Tibial artery (tissue), 4 donors: ENCODE results near the gene PGR.

Experiments
- DNase-seq, 2 donors: peaks; one replicate each; pipeline ENCODE4 v3.0.0-alpha.2; 2019
- H3K27ac ChIP-seq, 2 donors: fragments of 200-600 bp; sonication (generic) in 1 of 2; 1 replicate in 1 of 2; 2 replicates in 1 of 2; pipeline ENCODE4 v1.5.1; 2018 to 2019; ENCODE audit warnings: mild to moderate bottlenecking in 1 of 2
- H3K27me3 ChIP-seq, 2 donors: fragments of 200-600 bp; sonication (generic) in 1 of 2; one replicate each; pipeline versions ENCODE4 v1.5.1 to v1.6.0; 2016 to 2019
- H3K36me3 ChIP-seq, 3 donors: fragments of 200-600 bp; sonication (generic) in 2 of 3; one replicate each; pipeline ENCODE4 v1.5.1; 2016 to 2019; ENCODE audit warnings: mild to moderate bottlenecking in 2 of 3
- H3K4me1 ChIP-seq, 4 donors: fragments of 200-600 bp; sonication (generic) in 2 of 4; 1 replicate in 3 of 4; 2 replicates in 1 of 4; pipeline ENCODE4 v1.5.1; 2016 to 2019
- H3K4me3 ChIP-seq, 2 donors: fragments of 200-600 bp; sonication (generic) in 1 of 2; 1 replicate in 1 of 2; 2 replicates in 1 of 2; pipeline ENCODE4 v1.5.1; 2018 to 2019; ENCODE audit warnings: mild to moderate bottlenecking in 2 of 2
- H3K9me3 ChIP-seq, 3 donors: fragments of 200-600 bp; sonication (generic) in 1 of 3; one replicate each; pipeline ENCODE4 v1.5.1; 2016 to 2019
- intact Hi-C: fragments of 100-400 bp; cut with DNase I; formaldehyde crosslinking; loops from one replicate; pipeline ENCODE4 v1.15.0; 2023; ENCODE audit warnings: low total_unique reads
- TF ChIP-seq, protein P1 (sequence below), 2 experiments: fragments of 200-600 bp in 1 of 2; fragments of 450-650 bp in 1 of 2; IDR thresholded peaks; one replicate each; pipeline ENCODE4 v1.5.1; 2017 to 2019; ENCODE audit warnings: antibody characterized with exemption in 2 of 2, mild to moderate bottlenecking in 1 of 2, moderate library complexity in 1 of 2

The PGR gene

DNA sequence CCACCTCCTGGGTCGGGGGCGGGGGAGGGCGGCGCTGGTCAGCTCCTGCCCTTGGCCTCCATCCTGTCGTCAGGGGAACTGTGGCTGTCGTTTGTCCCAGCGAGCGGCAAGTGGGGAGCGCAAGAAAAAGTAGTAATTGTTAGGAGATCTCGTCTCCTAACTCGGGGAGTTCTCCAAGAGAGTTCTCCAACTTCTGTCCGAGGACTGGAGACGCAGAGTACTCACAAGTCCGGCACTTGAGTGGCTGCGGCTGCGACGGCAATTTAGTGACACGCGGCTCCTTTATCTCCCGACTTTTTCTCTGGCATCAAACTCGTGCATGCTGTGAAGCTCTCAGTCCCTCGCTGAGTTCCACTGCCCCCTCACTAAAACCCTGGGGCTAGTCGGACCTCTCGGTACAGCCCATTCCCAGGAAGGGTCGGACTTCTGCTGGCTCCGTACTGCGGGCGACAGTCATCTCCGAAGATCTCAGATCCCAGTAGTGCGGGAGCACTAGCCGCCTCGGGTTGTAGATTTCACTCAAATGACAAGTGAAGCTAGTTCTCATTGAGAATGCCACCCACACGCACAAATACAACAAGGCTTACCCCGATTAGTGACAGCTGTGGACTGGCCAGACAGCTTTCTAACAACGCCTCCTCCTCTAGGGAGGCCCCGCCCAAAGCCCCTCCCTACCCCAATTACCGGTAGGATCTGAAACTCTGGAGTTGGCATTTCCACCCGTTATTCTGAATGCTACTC is at the start of gene PGR:
PGR (minus strand) TSS at position 611 of the 741 bp plus-strand sequence. CDS start 743 bp downstream, outside the sequence.
- Histone ChIP-seq H3K36me3 (no peaks in the 10 kb centered on the region), H3K4me1 (peaks cover 0 to 22% (median 11%) of the 10 kb centered on the region in 4 donors), H3K9me3 (no peaks in the 10 kb centered on the region), H3K27me3 (no peaks in the 10 kb centered on the region), H3K27ac (peak within 1 kb of the TSS; percentile 95 to 97), H3K4me3 (peak within 1 kb of the TSS; percentile 78 to 82)
- DNase-seq = peak; percentile 69 to 85
- TF ChIP-seq, protein P1, sequence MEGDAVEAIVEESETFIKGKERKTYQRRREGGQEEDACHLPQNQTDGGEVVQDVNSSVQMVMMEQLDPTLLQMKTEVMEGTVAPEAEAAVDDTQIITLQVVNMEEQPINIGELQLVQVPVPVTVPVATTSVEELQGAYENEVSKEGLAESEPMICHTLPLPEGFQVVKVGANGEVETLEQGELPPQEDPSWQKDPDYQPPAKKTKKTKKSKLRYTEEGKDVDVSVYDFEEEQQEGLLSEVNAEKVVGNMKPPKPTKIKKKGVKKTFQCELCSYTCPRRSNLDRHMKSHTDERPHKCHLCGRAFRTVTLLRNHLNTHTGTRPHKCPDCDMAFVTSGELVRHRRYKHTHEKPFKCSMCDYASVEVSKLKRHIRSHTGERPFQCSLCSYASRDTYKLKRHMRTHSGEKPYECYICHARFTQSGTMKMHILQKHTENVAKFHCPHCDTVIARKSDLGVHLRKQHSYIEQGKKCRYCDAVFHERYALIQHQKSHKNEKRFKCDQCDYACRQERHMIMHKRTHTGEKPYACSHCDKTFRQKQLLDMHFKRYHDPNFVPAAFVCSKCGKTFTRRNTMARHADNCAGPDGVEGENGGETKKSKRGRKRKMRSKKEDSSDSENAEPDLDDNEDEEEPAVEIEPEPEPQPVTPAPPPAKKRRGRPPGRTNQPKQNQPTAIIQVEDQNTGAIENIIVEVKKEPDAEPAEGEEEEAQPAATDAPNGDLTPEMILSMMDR (IDR thresholded peaks at IDR 0.05) = no peak
- intact Hi-C loops = loop anchor here (10.0 kb wide), 1 partner anchor 445 kb away; the partner anchor contains the start of gene ARHGAP42

DNA sequence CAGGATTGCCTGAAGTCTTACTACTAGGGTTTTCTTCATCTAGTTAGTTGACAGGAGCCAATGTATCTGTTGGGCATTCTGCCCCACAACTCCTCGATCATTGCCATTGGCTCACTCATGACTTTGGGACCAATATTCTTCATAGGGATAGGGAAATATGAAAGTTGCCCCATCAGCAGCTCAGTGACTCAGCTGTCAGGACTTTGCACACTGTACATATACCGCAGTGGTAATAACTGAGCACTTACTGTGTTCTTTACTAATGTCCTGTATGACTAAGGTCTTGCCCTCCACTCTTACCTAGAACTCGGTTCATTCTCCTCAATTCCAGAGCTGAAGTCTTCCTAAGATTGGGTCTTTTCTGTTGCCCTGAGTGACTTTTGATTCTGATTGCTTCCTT is 46.8 kb upstream of the PGR start:
- no peaks in the 10 kb centered on the region for H3K27me3 ChIP-seq
- TF ChIP-seq, protein P1 (IDR thresholded peaks at IDR 0.05) = no peak
- H3K4me3 ChIP-seq = no peak overlapping the region
- H3K27ac ChIP-seq = no peak overlapping the region
- H3K36me3 ChIP-seq = peaks cover 0 to 6% (median 6%) of the 10 kb centered on the region in 3 donors
- intact Hi-C loops = no loop called here
- no peaks in the 10 kb centered on the region for H3K9me3 ChIP-seq
- no peak for DNase-seq
- no peaks in the 10 kb centered on the region for H3K4me1 ChIP-seq

DNA sequence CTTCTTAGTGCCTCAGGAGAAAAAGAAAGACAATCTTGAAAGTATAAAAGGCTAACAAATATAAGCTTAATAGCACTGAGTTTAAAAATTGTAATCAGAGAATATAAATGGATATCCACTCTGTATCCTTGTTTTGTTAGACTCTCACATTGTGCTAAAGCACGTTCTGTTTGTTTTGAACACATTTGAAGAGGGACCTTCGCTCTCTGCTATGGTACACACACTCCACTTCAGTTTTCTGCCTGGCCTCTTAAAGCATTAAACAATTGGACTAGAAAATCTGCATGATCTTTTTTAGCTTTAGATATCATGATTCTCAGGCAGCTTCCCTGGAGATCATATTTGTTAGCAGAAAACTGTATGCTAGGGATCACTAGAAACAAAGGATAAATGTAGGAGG is 40.3 kb upstream of the PGR start:
- intact Hi-C loops = no loop called here

GRCh38 chr11:101166038-101166437 is 36.4 kb upstream of the PGR start:
- Histone ChIP-seq H3K36me3 (peaks cover 0 to 5% (median 0%) of the 10 kb centered on the region in 3 donors), H3K27me3 (no peaks in the 10 kb centered on the region), H3K9me3 (no peaks in the 10 kb centered on the region), H3K4me1 (peaks cover 0 to 4% (median 0%) of the 10 kb centered on the region in 4 donors), H3K27ac (no peak overlapping the region), H3K4me3 (no peak overlapping the region)
- TF ChIP-seq, protein P1 (IDR thresholded peaks at IDR 0.05) = no peak
- DNase-seq = no peak
- intact Hi-C loops = no loop called here

More for the DNA sequence above, 40.3 kb upstream of the PGR start:
- no peak overlapping the region for H3K27ac ChIP-seq
- H3K4me3 ChIP-seq = no peak overlapping the region
- TF ChIP-seq, protein P1 (IDR thresholded peaks at IDR 0.05) = no peak
- no peak for DNase-seq
- H3K27me3 ChIP-seq = no peaks in the 10 kb centered on the region
- H3K9me3 ChIP-seq = no peaks in the 10 kb centered on the region
- peaks cover 0 to 4% (median 0%) of the 10 kb centered on the region in 4 donors for H3K4me1 ChIP-seq
- H3K36me3 ChIP-seq = peaks cover 0 to 6% (median 6%) of the 10 kb centered on the region in 3 donors

- TF ChIP-seq, protein P1 (IDR thresholded peaks at IDR 0.05) = no peak
- intact Hi-C loops = no loop called here
- H3K9me3 ChIP-seq = peaks cover 0 to 12% (median 0%) of the 10 kb centered on the region in 3 donors
- H3K4me3 ChIP-seq = no peak overlapping the region
- H3K27me3 ChIP-seq = no peaks in the 10 kb centered on the region
- no peaks in the 10 kb centered on the region for H3K4me1 ChIP-seq
- no peak for DNase-seq
- no peak overlapping the region for H3K27ac ChIP-seq
- H3K36me3 ChIP-seq = peaks cover 6 to 25% (median 18%) of the 10 kb centered on the region in 3 donors
These were observed 28.5 kb upstream of the PGR start for GRCh38 chr11:101158119-101158518.
